Heart left ventricle (tissue), 13 donors: ENCODE measurements around the gene SNRNP48.

ENCODE experiments used
- POLR2A ChIP-seq, 2 donors: fragments of 450-650 bp; IDR thresholded peaks; one replicate each; pipeline ENCODE4 v1.6.1; 2017; ENCODE audit warnings: antibody characterized with exemption in 2 of 2, mild to moderate bottlenecking in 2 of 2, moderate library complexity in 2 of 2
- TF ChIP-seq, protein P1 (sequence below), 12 donors: fragments of 200-600 bp; sonication (generic) in 4 of 12; IDR thresholded peaks; one replicate each; pipeline versions ENCODE4 v1.5.0 to v1.8.0; 2018 to 2022; ENCODE audit warnings: antibody characterized with exemption in 12 of 12, mild to moderate bottlenecking in 5 of 12
- donor health status: ischemic (EF 13 %, LVEDD 7.1; RV severe dilation, severe dysfunction).
- donor health status: DM: no; HTN: yes; CAD: no.
- donor health status: DM: no; HTN: no; CAD: no.
- donor health status: ischemic (EF 25% LVEDD 6.9; RV normal size, moderate dysfunction).
- donor health status: ischemic (EF 25% LVEDD 5.7; RV mildly dilated, moderate dysfunction).
- donor health status: ischemic (EF 35%, LVEDD 5.7; RV mildly dilated, moderate dysfunction).
- donor health status: nonischemic (EF 11% LVEDD 7.7; RV severe dilation, severe dysfunction).
- donor health status: DM: yes; HTN: yes; CAD: no.
- donor health status: PGD.
- donor health status: ischemic (EF 29% LVEDD 5.4; RV normal size, mild dysfunction).
- donor health status: nonischemic (EF 23%, LVEDD 6.1; RV moderate dilation, normal function).

DNA sequence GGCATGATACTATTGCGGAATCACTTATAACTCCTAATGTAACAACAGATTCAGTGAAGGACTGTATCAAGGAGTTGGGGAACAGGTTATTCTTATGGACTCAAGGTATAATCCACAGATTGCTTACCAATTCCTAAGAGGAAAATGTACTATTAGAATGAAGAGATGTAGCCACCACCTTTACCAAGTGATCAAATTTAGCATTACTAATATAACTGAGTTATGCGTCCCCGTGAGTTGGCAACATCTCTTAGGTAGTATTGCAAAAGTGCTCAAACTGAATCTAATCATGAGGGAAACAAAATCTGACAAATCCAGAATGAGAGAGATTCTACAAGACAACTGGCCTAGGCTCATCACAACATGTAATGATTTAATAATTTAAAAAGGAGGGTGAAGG is 777 bp upstream of the SNRNP48 start:
- TF ChIP-seq, protein P1, sequence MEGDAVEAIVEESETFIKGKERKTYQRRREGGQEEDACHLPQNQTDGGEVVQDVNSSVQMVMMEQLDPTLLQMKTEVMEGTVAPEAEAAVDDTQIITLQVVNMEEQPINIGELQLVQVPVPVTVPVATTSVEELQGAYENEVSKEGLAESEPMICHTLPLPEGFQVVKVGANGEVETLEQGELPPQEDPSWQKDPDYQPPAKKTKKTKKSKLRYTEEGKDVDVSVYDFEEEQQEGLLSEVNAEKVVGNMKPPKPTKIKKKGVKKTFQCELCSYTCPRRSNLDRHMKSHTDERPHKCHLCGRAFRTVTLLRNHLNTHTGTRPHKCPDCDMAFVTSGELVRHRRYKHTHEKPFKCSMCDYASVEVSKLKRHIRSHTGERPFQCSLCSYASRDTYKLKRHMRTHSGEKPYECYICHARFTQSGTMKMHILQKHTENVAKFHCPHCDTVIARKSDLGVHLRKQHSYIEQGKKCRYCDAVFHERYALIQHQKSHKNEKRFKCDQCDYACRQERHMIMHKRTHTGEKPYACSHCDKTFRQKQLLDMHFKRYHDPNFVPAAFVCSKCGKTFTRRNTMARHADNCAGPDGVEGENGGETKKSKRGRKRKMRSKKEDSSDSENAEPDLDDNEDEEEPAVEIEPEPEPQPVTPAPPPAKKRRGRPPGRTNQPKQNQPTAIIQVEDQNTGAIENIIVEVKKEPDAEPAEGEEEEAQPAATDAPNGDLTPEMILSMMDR (IDR thresholded peaks at IDR 0.05) = no peak
- no peak for TF ChIP-seq POLR2A (IDR thresholded peaks at IDR 0.05)
